Effector memory CD8-positive, alpha-beta T cell (primary cell): ENCODE data around the gene CRACDL.
A peak's percentile ranks its signal among the peaks of the same experiment; 100 is the strongest.

ENCODE experiments used
- ATAC-seq: fragments of 150-1000 bp; cut with Tn5 transposase; replicated peaks from 2 replicates; pipeline ENCODE4 v1.10.0; 2021; ENCODE audit warnings: mild to moderate bottlenecking, moderate library complexity
- DNase-seq, 3 experiments: peaks; one replicate each; pipeline ENCODE4 v3.0.0; 2021
- H3K27ac Mint-ChIP-seq, 2 donors: one replicate each; pipeline ENCODE4 v1.8.0; 2022; ENCODE audit warnings: mild to moderate bottlenecking in 2 of 2, mixed read lengths in 2 of 2, moderate library complexity in 2 of 2
- H3K27me3 Mint-ChIP-seq, 2 donors: one replicate each; pipeline ENCODE4 v1.8.0; 2022; ENCODE audit warnings: mixed read lengths in 2 of 2
- H3K36me3 Mint-ChIP-seq: one replicate; pipeline ENCODE4 v1.8.0; 2022; ENCODE audit warnings: mild to moderate bottlenecking, moderate library complexity, mixed read lengths; ENCODE audit not compliant: insufficient read depth
- H3K4me1 Mint-ChIP-seq, 2 donors: one replicate each; pipeline ENCODE4 v1.8.0; 2022; ENCODE audit warnings: low read depth in 2 of 2, mixed read lengths in 2 of 2
- H3K4me3 Mint-ChIP-seq, 2 donors: one replicate each; pipeline ENCODE4 v1.8.0; 2022; ENCODE audit warnings: mild to moderate bottlenecking in 2 of 2, mixed read lengths in 2 of 2, moderate library complexity in 2 of 2
- H3K9me3 Mint-ChIP-seq, 2 donors: one replicate each; pipeline ENCODE4 v1.8.0; 2022; ENCODE audit warnings: mixed read lengths in 2 of 2

The CRACDL gene

DNA sequence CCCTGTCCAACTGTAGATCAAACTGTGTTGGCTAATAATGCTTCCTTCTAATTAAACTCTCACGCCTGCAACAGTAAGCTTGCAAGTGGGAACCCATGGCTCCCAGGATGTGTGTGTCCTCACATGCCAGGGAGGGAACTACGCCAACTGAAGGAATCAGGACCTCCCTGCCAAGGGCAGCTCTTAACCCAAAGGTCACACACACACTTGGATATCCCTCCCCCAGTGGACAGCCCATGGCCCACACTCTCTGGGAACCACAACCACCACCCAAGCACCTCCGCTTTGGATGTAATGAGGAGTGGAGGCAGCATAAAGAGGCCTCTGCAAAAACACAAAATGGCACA, 102.1 kb downstream of the CRACDL start:
- peaks cover 50 to 56% of the 10 kb centered on the region in 2 donors for H3K4me1 Mint-ChIP-seq
- H3K4me3 Mint-ChIP-seq, result peak overlapping the region in 1 of 2 donors; percentile 21
- H3K27me3 Mint-ChIP-seq, result no peaks in the 10 kb centered on the region
- ATAC-seq, result no peak
- peaks cover 8% of the 10 kb centered on the region for H3K36me3 Mint-ChIP-seq
- H3K27ac Mint-ChIP-seq, result peak overlapping the region; percentile 60 to 83
- no peaks in the 10 kb centered on the region for H3K9me3 Mint-ChIP-seq
- no peak for DNase-seq

DNA sequence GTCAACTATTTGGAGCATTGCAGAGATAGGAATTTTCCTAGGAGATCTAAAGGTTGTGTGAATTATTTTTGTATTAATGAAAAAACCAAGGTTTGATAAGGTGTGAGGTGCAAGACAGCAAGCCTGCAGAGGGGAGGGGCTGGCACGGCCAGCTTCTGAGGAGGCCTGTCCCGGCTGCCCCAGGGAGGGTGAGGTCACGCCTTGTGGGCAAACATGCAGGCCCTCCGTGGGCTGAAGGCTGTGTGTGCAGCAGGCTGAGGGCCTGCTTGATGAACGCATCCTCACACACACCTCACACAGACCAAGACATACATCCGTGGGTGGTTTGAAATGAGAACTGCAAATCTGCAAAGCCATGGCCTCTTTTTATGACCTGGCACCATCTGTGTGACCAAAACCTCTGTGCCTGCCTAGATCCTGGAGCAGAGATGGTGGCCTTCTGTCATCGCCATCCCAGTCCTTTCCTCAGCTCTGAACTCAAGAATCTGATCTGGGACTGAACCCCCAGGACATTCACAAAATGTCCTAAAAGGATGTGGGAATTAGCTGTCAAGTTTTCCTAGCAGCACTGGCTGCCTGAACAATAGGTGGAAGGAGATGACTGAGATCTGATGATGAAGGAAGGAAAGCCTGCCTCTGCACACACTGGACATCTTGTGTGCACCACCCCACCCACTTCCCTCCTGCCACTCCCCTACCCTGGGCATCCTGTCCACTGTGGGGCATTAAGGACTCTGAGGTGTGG, 102.7 kb downstream of the CRACDL start:
- DNase-seq, result no peak
- peak; percentile 13 for ATAC-seq
- H3K27ac Mint-ChIP-seq, result peak overlapping the region; percentile 60 to 83
- H3K4me3 Mint-ChIP-seq, result peak overlapping the region in 1 of 2 donors; percentile 5
- H3K9me3 Mint-ChIP-seq, result no peaks in the 10 kb centered on the region
- no peaks in the 10 kb centered on the region for H3K27me3 Mint-ChIP-seq
- peaks cover 8% of the 10 kb centered on the region for H3K36me3 Mint-ChIP-seq
- peaks cover 56 to 58% of the 10 kb centered on the region in 2 donors for H3K4me1 Mint-ChIP-seq

DNA sequence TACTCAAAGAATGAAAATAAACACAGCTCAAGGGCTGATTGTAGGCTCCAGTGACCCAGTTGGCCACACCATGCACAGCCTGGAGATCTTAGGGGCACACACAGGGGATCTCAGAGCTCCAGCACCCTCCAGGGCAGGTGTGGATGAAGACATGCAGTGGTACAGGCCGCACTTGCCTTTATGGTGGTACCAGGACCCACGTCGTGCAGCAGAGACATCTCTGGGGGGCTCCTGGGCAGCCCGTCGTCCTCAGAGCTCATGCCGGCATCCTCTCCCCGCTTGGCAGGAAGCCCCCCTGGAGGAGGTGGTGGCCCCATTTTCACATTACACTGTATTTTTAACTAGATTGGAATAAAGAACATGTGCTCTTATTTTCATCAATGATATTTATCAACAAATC, 103.9 kb downstream of the CRACDL start:
- DNase-seq (no peak), ATAC-seq (no peak)
- Mint-ChIP-seq H3K4me1 (peaks cover 64 to 65% of the 10 kb centered on the region in 2 donors), H3K27me3 (no peaks in the 10 kb centered on the region), H3K4me3 (no peak overlapping the region), H3K27ac (peak overlapping the region; percentile 60 to 77), H3K36me3 (peaks cover 8% of the 10 kb centered on the region), H3K9me3 (no peaks in the 10 kb centered on the region)

DNA sequence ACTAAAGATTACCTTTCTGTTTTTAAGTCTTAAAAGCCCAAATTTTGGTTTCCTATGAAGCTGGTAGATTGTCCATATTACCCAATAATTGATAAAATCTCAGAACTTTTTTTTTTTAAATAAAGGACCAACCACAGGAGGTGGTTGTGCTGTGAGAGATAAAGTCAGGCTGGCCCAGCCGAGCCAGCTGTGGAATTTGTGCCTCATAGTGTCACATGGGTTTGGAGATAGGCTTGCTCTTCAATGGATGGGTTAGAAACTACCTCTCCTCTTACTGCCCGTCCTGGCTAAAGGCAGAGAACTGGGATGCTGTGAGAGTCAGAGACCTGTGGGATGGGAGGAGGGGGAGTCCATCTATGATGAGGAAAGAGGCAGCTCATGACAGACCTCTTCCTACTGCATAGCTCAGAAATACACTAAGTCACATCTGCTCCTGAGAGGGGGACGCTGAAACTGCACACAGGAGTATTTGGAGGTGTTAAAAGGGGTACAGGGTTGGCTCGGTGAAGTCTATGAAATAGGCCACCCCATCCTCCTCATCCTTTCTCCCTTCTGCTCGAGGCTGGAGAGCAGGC, 105.4 kb downstream of the CRACDL start:
- Mint-ChIP-seq H3K27me3 (no peaks in the 10 kb centered on the region), H3K4me3 (no peak overlapping the region), H3K36me3 (peaks cover 6% of the 10 kb centered on the region), H3K4me1 (peaks cover 57 to 58% of the 10 kb centered on the region in 2 donors), H3K9me3 (no peaks in the 10 kb centered on the region), H3K27ac (peak overlapping the region in 1 of 2 donors; percentile 53)
- DNase-seq (no peak), ATAC-seq (no peak)

DNA sequence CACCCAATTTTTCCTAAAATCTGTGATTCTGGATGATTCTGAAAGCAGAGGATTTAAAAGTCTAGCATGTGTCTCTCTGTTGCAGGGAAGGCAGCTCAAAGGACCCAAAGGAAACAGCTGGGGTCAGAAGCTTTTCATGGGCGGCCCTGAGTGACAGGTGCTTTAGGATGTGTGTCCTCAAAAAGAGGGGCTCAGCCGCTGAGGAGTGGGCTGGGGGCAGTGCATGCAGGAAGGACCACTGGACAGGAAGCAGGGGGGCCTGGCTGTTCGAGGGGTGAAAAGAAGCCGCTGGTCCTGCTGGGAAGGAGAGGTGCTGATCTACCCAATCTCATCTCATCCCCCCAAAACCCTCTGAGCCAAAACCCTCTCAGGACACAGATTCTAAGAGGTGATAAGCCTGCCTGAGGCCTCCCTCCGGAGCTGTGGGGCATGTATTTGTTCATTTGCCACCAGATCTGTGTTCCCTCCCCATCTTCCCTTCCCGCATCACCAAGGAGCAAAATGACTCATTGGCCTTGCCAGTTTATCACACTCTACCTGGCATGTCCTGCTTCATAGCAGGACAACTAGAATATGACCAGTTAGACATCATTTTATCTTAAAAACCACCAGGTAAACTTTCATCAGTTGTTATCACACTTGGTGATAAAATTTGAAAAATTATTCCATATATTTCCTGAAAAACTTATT, 106.3 kb downstream of the CRACDL start:
- H3K9me3 Mint-ChIP-seq, result no peaks in the 10 kb centered on the region
- H3K4me3 Mint-ChIP-seq, result peak overlapping the region in 1 of 2 donors; percentile 62
- ATAC-seq (no peak), DNase-seq (no peak)
- peaks cover 53 to 54% of the 10 kb centered on the region in 2 donors for H3K4me1 Mint-ChIP-seq
- H3K27ac Mint-ChIP-seq, result peak overlapping the region; percentile 83 to 90
- H3K27me3 Mint-ChIP-seq, result no peaks in the 10 kb centered on the region
- H3K36me3 Mint-ChIP-seq, result peaks cover 5% of the 10 kb centered on the region

DNA sequence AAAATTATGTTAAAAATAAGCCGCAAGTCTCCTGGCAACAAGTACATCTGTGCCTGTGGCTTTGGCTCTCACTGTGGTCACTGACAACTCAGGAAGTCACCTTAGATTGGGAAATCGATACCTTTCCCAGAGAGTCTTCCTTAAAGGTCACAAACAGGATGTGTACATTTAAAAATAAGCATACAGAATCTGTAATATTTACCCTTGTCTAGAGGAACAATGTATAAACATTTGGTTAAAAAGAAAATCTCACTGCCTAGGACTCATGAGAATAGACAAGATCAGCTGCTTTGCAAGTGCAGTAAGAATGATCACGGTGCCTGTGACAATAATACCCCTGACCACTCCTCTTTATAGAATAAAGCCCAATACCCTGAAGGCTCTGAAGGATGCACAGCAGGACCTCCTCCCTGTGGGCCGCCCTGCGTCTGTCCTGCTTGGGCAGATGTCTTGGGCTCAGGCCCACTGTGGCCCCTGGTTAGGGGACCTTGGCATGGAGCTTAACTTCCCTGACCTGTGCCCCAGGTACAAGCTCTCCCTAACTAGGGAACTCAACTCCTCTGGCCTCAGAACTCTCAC, 107.1 kb downstream of the CRACDL start:
- H3K9me3 Mint-ChIP-seq, result no peaks in the 10 kb centered on the region
- H3K4me3 Mint-ChIP-seq, result peak overlapping the region; percentile 42 to 62
- peak overlapping the region; percentile 83 to 90 for H3K27ac Mint-ChIP-seq
- H3K4me1 Mint-ChIP-seq, result peaks cover 53 to 55% of the 10 kb centered on the region in 2 donors
- no peaks in the 10 kb centered on the region for H3K27me3 Mint-ChIP-seq
- no peak for DNase-seq
- ATAC-seq, result peak; percentile 66
- peaks cover 5% of the 10 kb centered on the region for H3K36me3 Mint-ChIP-seq

DNA sequence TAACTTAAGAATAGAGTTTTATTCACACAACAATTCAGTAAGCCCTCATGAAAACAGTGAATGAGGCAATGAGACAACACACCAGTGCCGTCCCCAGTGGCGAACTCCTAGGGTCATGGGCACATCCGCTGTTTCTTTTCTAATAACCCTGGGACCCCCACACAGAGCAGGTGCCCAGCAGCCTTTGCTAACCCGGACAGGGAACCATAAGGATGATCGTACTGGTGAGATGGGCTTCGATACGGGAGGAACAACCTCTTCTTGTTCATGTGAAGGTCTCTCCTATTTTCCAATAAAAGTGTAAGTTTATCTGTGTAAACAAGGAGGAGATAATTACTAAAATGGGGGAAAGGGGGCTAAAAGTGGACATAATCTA, 107.7 kb downstream of the CRACDL start:
- H3K4me1 Mint-ChIP-seq, result peaks cover 48 to 55% of the 10 kb centered on the region in 2 donors
- H3K27ac Mint-ChIP-seq, result peak overlapping the region; percentile 83 to 90
- no peaks in the 10 kb centered on the region for H3K27me3 Mint-ChIP-seq
- peaks cover 5% of the 10 kb centered on the region for H3K36me3 Mint-ChIP-seq
- DNase-seq, result no peak
- ATAC-seq, result no peak
- peak overlapping the region; percentile 42 to 62 for H3K4me3 Mint-ChIP-seq
- H3K9me3 Mint-ChIP-seq, result no peaks in the 10 kb centered on the region

DNA sequence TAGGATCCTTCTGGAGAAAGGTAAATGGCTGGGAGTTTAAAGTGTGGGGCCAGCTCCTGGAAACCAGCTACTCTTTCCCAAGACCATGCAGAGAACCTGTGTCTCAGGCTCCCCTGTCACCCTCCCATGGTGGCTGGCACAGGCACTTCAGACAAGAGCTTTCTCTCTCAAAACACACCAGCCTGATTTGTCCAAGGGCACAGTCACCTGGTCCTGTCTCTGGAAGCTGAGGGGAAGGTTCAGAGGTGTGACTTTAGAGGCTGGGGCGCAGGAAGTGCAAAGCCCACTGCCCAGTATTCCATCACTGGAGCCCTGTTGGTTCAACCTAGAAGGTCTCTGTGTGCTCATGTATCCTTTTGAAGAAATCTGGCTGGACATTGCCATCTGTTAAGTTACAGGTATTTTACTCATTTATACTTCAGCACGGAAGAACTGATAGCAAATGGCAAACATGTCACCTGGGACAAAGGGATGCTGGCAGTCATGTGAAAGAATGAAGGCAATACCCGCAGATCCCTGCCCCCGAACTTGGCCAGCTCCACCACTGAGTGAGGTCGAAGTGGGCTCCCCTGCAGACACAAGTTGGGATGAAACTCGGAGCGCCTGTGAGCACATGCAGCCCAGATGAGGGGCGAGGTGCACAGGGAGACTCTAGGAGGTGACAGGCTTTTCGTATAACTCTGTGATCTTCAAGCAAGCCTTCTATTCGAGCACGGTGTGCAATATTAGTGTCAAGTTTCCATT, 108.2 kb downstream of the CRACDL start:
- peaks cover 43 to 51% of the 10 kb centered on the region in 2 donors for H3K4me1 Mint-ChIP-seq
- H3K9me3 Mint-ChIP-seq, result no peaks in the 10 kb centered on the region
- H3K27ac Mint-ChIP-seq, result peak overlapping the region; percentile 83 to 90
- ATAC-seq (no peak), DNase-seq (no peak)
- peak overlapping the region in 1 of 2 donors; percentile 62 for H3K4me3 Mint-ChIP-seq
- no peaks in the 10 kb centered on the region for H3K27me3 Mint-ChIP-seq
- peaks cover 4% of the 10 kb centered on the region for H3K36me3 Mint-ChIP-seq

DNA sequence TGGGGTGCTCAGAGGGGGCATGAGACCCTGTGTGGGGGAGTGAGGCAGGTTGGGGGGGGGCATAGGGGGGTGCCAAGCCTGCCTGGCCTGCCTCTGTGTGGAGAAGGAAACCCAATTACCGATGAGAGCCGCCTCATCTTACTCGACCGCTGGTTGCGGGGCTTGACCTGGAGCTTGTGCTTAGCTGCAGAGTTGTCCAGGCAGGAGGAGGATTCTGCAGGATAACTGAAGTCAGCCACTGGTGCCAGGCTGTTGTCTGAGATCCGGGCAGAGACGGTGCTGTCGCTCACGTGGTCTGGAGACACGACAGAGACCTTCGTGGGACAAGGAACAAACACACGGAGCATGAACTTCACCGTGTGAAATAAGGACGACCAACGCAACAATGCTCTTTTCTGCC, 109.2 kb downstream of the CRACDL start:
- H3K9me3 Mint-ChIP-seq, result no peaks in the 10 kb centered on the region
- no peak overlapping the region for H3K4me3 Mint-ChIP-seq
- ATAC-seq (no peak), DNase-seq (no peak)
- no peaks in the 10 kb centered on the region for H3K36me3 Mint-ChIP-seq
- peaks cover 34 to 43% of the 10 kb centered on the region in 2 donors for H3K4me1 Mint-ChIP-seq
- H3K27me3 Mint-ChIP-seq, result no peaks in the 10 kb centered on the region
- peak overlapping the region; percentile 71 to 90 for H3K27ac Mint-ChIP-seq

DNA sequence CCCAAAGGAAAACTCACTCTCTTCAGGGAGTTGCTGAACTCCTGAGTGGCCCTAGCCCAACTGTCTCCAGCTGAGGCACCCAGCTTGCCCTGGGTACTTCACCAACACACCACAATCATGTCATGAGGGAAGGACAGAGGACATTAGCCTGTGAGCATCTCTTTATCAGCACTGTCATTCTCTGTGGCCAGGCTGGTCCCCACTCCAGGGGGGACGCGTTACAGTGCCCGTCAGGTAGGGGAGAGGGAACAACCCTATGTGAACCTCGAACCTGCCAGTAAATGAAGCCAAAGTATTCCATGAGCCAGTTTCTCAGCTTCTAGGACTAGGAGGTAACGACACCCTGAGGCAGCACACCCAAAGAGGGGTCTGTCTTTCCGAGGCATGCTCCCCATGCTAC, 110.2 kb downstream of the CRACDL start:
- Mint-ChIP-seq H3K4me3 (no peak overlapping the region), H3K4me1 (peaks cover 34 to 42% of the 10 kb centered on the region in 2 donors), H3K27ac (peak overlapping the region in 1 of 2 donors; percentile 71), H3K36me3 (no peaks in the 10 kb centered on the region), H3K9me3 (no peaks in the 10 kb centered on the region), H3K27me3 (no peaks in the 10 kb centered on the region)
- ATAC-seq (no peak), DNase-seq (no peak)

DNA sequence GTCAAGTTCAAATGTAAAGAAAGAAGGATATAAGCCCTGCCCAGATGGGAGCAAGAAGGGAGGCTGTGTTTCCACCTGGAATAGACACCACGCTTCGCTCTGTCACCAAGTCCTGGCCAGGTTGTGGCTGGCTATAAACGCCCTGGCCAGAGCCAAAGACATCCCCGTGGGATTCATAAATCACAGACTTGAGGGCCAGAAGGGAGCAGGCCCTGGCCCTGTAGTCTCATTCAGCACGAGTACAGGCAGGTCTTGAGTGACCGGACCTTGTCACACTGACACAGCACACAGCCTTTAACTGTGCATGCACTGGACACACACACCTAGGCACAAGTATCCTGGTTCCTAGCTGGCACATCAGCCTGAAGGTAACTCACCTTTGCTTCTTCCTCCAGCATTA, 110.6 kb downstream of the CRACDL start:
- Mint-ChIP-seq H3K4me1 (peaks cover 32 to 42% of the 10 kb centered on the region in 2 donors), H3K36me3 (no peaks in the 10 kb centered on the region), H3K27ac (peak overlapping the region; percentile 70 to 71), H3K9me3 (no peaks in the 10 kb centered on the region), H3K4me3 (no peak overlapping the region), H3K27me3 (no peaks in the 10 kb centered on the region)
- DNase-seq (no peak), ATAC-seq (no peak)

DNA sequence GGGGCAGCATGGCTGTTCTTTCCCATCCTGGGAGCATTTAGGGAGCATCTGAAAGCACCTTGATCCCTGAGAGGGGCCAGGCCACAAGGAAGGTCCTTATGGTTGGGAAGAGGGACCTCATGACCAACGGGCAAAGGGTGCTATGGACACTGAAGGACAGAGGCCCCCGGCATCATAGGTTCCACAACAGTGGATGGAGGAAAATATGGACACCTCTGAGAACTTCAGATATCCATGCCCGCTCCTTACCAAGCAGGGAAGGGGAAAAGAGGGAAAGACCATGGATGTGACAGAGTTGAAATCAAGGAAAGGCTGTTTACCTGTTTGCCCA, 111.0 kb downstream of the CRACDL start:
- no peak overlapping the region for H3K4me3 Mint-ChIP-seq
- ATAC-seq, result no peak
- H3K9me3 Mint-ChIP-seq, result no peaks in the 10 kb centered on the region
- no peaks in the 10 kb centered on the region for H3K27me3 Mint-ChIP-seq
- DNase-seq, result no peak
- H3K27ac Mint-ChIP-seq, result peak overlapping the region; percentile 70 to 84
- H3K4me1 Mint-ChIP-seq, result peaks cover 32 to 42% of the 10 kb centered on the region in 2 donors
- no peaks in the 10 kb centered on the region for H3K36me3 Mint-ChIP-seq
